NB4 (cell line): ENCODE data around the gene EDAR.

ENCODE experiments used
- DNase-seq: peaks from one replicate; pipeline ENCODE4 v3.0.0; 2010; ENCODE audit warnings: low read depth
- H3K4me3 ChIP-seq: one replicate; pipeline ENCODE4 v1.5.1; 2011; ENCODE audit warnings: mild to moderate bottlenecking, low read depth, low read length, moderate library complexity
- CTCF ChIP-seq: IDR thresholded peaks from one replicate; pipeline ENCODE4 v1.5.1; 2012; ENCODE audit warnings: low read depth, low read length
- MAX ChIP-seq: IDR thresholded peaks from 2 replicates; pipeline ENCODE4 v1.6.1; 2011; ENCODE audit warnings: low read depth, low read length
- MYC ChIP-seq: IDR thresholded peaks from 2 replicates; pipeline ENCODE4 v1.6.1; 2011; ENCODE audit warnings: low read depth, low read length
- POLR2A ChIP-seq: IDR thresholded peaks from 2 replicates; pipeline ENCODE4 v1.6.1; 2011; ENCODE audit warnings: mild to moderate bottlenecking; ENCODE audit not compliant: insufficient read length; ENCODE audit errors: extremely low read depth

Gene EDAR

GRCh38 chr2:108878276-108878675 lies 110.7 kb downstream of the EDAR start:
- TF ChIP-seq MYC, result no peak
- no peak for TF ChIP-seq POLR2A
- no peak for TF ChIP-seq MAX
- no peak for TF ChIP-seq CTCF
- no peak overlapping the region for H3K4me3 ChIP-seq
- no peak for DNase-seq

- no peak overlapping the region for H3K4me3 ChIP-seq
- DNase-seq, result no peak
These were observed 111.5 kb downstream of the EDAR start for GRCh38 chr2:108877506-108877905.

GRCh38 chr2:108870069-108870644 lies 118.9 kb downstream of the EDAR start:
- TF ChIP-seq MYC (no peak), POLR2A (no peak), CTCF (no peak), MAX (no peak)
- DNase-seq, result no peak
- H3K4me3 ChIP-seq, result no peak overlapping the region

More at GRCh38 chr2:108877506-108877905, 111.5 kb downstream of the EDAR start:
- TF ChIP-seq MYC (no peak), POLR2A (no peak), CTCF (no peak), MAX (no peak)

GRCh38 chr2:108869542-108869941 lies 119.5 kb downstream of the EDAR start:
- no peak for DNase-seq
- no peak overlapping the region for H3K4me3 ChIP-seq

GRCh38 chr2:108868911-108869310 lies 120.1 kb downstream of the EDAR start:
- DNase-seq, result no peak
- TF ChIP-seq CTCF (no peak), MAX (no peak), POLR2A (no peak), MYC (no peak)
- H3K4me3 ChIP-seq, result no peak overlapping the region

More at GRCh38 chr2:108869542-108869941, 119.5 kb downstream of the EDAR start:
- TF ChIP-seq CTCF (no peak), POLR2A (no peak), MYC (no peak), MAX (no peak)

- no peak for DNase-seq
- TF ChIP-seq POLR2A (no peak), MYC (no peak), CTCF (no peak), MAX (no peak)
- H3K4me3 ChIP-seq, result no peak overlapping the region
These were observed 123.0 kb downstream of the EDAR start for GRCh38 chr2:108866041-108866440.
